Measurements from ENCODE around the gene OGG1. TPM values are rescaled to one million over a fixed set of nuclear protein-coding genes. Genes with fewer than 3 reads are reported as not detected.
A peak's percentile ranks its signal among the peaks of the same experiment; 100 is the strongest.

OGG1 gene
- 9.6 and 10.4 TPM in 2 replicates for total RNA-seq (2014; rRNA removed; shearing (Covaris generic))

DNA sequence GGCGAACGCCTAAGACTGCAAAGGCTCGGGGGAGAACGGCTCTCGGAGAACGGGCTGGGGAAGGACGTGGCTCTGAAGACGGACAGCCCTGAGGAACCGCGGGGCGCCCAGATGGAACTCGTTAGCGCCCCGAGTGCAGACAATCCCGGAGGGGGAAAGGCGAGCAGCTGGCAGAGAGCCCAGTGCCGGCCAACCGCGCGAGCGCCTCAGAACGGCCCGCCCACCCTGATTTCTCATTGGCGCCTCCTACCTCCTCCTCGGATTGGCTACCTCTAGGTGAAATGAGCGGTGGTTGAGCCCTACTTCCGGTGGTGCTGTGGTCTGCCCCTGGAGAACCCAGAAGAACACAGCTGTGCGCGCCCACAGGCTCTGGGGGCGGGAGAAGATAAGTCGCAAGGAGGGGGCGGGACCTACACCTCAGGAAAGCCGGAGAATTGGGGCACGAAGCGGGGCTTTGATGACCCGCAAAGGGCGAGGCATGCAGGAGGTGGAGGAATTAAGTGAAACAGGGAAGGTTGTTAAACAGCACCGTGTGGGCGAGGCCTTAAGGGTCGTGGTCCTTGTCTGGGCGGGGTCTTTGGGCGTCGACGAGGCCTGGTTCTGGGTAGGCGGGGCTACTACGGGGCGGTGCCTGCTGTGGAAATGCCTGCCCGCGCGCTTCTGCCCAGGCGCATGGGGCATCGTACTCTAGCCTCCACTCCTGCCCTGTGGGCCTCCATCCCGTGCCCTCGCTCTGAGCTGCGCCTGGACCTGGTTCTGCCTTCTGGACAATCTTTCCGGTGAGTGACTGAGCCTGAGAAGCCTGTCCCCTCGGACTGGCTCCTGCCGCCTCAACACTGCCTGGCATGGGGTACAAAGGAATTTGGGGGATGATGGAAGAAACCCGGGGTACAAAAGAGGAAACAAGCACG is at the start of gene OGG1:
OGG1 (plus strand) TSS at position 308 of the 911 bp plus-strand sequence; CDS start at position 643, 335 bp downstream.
- peak; percentile 97 for DNase-seq (ENCODE audit: low read depth)

GRCh38 chr3:9700536-9700935 is 49.2 kb upstream of the OGG1 start:
- peak; percentile 17 for DNase-seq (ENCODE audit: low read depth)

DNA sequence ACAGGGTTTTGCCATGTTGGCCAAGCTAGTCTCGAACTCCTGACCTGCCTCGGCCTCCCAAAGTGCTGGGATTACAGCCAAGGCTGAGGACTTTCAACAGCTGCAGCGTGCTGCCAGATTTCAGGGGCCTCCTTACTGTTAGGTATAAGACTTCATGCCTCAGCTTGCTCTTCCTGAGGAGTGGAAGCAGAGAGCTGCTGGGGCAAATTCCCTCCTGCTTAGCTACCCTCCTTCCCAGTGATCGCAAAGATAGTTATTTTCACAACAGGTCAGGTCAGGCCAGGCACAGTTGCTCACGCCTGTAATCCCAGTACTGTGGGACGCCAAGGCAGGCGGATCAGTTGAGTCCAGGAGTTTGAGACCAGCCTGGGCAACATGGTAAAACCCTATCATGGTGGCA is 48.7 kb upstream of the OGG1 start:
- no peak for DNase-seq (ENCODE audit: low read depth)

- no peak for DNase-seq (ENCODE audit: low read depth)
Measured at GRCh38 chr3:9701711-9702110, 48.0 kb upstream of the OGG1 start.

GRCh38 chr3:9703240-9703639 is 46.5 kb upstream of the OGG1 start:
- no peak for DNase-seq (ENCODE audit: low read depth)

DNA sequence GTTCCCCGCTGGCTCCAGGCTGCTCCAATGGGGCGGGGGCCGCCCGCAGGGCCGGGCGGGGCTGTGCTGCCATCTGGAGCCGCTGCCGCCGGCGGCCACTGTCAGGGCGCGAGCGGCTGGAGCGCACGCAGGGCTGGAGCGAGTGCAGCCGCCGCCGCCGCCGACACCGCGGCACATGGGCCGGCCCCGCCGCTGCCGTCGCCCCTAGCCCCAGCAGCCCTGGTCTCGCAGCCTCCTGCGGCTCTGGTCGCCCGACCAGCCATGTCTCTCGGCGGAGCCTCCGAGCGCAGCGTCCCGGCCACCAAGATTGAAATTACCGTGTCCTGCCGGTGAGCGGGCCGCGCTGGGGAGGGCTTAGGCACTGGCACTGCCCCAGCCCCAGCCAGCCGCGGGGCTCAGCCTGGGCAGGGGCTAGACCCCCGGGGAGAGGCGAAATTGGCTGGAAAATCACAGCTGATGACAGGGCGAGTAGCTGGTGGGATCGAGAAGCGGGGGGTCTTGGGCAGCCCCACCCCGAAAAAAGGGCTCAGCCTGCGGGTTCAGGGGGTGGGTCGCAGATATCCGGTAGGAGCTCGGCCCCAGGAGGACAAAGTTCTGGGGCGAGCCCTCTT is 45.9 kb upstream of the OGG1 start, which contains the start of gene CPNE9:
CPNE9 (plus strand) TSS at position 98 of the 611 bp plus-strand sequence; CDS start at position 262, 164 bp downstream.
- DNase-seq (ENCODE audit: low read depth): no peak

GRCh38 chr3:9704347-9705322 is 45.1 kb upstream of the OGG1 start:
- peak; percentile 21 for DNase-seq (ENCODE audit: low read depth)

- DNase-seq (ENCODE audit: low read depth): no peak
Measured at GRCh38 chr3:9710174-9710739, 39.5 kb upstream of the OGG1 start.

- DNase-seq (ENCODE audit: low read depth): no peak
Measured at GRCh38 chr3:9712415-9712814, 37.3 kb upstream of the OGG1 start.

DNA sequence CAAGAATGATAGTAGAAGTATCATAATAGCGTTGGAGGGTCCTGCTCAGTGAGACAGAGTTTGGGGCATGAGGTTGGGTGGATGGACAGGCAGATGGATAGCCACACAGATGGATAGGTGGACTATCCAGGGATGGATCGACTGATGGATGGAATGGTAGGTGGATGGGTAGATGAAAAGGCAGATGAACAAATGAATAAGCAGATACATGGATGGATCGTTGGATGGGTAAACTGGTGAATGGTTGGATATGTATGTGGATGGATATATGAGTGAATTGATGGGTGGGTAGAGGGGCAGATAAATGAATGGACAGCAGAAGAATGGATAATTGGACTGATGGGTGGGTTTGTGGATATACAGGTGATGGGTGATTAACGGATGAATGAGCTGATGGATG is 36.6 kb upstream of the OGG1 start:
- DNase-seq (ENCODE audit: low read depth): no peak

DNA sequence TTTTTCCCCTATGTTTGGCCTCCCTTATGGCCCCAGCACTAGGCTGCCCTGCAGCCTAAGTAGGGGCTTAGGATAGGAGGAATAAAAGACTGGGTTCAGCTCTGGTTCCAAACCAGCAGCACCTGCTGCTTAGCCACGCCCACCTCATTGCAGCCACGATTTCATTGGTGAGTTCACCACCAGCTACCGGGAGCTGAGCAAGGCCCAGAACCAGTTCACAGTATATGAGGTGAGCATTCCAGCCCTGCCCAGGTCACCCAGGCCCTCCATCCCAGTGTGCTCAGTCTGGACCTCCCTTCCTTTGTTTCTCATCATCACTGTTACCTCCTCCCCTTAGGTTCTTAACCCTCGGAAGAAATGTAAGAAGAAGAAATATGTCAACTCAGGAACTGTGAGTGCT is 34.6 kb upstream of the OGG1 start:
- DNase-seq (ENCODE audit: low read depth): no peak

DNA sequence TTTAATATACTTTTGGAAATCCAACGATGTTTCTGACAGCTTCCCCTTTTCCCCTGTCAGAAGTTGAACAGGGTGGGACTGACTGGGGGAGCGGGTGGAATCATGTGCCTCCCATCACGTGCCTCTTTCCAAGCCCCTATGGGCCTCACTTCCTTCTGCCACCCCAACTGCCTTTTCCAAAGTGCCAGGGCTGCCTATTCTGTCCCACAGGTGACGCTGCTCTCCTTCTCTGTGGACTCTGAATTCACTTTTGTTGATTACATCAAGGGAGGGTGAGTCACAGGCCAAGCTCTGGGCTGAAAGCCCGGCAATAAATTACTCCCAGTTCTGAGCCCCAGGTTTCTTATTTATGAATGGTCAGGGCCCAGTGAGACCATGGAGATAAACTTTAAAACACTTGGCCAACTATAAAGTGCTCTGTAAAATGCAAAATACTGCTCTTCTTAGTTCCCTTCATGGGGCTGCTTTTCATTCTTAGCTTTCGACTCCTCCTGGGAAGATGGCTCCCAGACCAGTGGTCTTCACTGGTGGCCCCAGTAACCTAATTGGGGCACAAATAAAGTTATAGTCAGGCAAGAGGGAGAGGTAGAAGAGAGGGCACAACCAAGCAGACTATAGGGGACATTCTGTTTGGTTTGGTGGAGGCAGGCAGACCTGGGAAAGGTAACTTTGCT is 33.9 kb upstream of the OGG1 start:
- DNase-seq (ENCODE audit: low read depth): peak; percentile 88

- no peak for DNase-seq (ENCODE audit: low read depth)
Measured at GRCh38 chr3:9716801-9717555, 32.8 kb upstream of the OGG1 start.

GRCh38 chr3:9717563-9717962 is 32.2 kb upstream of the OGG1 start:
- no peak for DNase-seq (ENCODE audit: low read depth)

GRCh38 chr3:9718118-9718517 is 31.6 kb upstream of the OGG1 start:
- DNase-seq (ENCODE audit: low read depth): no peak

DNA sequence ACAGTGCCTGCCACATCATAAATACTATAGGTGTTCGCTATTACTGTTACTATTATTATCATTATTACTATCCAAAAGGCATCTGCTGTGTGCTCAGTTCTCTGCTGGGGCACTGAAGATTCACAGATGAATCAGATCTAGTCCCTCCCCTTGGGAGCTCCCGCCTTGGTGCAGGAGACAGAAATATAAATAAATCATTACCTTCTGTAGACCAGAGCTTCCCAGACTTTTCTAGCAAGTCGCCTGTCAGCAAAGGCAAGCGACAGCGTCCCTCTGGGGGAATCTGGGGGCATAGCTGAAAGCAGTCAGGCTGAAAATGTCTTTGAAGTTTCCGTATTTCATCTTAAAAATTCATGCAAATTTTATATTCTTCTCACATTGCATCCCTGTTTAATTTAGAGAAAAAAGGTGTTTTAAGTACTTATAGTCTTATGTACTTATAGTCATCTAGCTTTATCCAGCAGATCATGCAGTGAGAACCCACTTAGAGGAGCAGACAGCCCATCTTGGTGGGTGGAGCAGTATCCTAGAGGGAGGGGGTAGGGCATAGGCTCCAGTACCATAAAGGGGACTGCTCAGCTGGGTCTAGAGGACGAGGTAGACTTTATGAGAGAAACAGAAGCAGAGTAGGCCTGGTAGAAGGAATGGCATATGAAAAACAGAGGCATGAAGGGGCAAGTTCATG is 28.6 kb upstream of the OGG1 start:
- no peak for DNase-seq (ENCODE audit: low read depth)

DNA sequence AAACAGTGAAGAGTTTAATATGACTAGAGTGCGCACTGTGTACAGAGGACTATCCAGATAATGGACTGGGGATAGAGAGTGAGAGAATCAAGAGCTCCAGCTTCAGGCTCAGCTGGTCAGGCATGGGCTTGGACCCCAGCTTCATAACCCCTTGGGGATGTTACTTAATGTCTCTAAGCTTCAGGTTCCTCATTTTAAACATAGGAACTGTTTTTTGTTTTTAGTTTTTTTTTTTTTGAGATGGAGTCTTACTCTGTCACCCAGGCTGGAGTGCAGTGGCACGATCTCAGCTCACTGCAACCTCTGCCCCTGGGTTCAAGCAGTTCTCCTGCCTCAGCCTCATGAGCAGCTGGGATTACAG is 28.1 kb upstream of the OGG1 start:
- DNase-seq (ENCODE audit: low read depth): no peak

- DNase-seq (ENCODE audit: low read depth): no peak
Measured at GRCh38 chr3:9725775-9726515, 23.8 kb upstream of the OGG1 start.

- no peak for DNase-seq (ENCODE audit: low read depth)
Measured at GRCh38 chr3:9727041-9727595, 22.6 kb upstream of the OGG1 start.
